ENCODE data around the gene NAA25.
"Not testable (repeated sequence)": the region's sequence is repeated elsewhere in the genome, so short reads cannot be mapped to it uniquely, and the experiment has no call there.

The NAA25 gene

DNA sequence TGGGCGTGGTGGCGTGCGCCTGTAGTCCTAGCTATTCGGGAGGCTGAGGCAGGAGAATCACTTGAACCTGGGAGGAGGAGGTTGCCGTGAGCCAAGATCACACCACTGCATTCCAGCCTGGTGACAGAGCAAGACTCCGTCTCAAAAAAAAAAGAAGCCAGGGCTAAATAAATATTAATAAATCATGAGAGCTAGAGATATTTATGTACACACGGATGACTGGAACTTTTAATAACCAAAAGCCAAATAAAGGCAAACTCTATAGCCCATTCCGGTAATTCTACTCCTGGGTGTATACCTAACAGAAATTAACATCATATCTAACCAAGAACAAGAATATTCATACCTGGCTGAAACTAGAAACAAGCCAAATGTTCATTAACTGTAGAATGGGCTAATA is 9.1 kb upstream of the NAA25 start:
- Histone ChIP-seq H3K4me2 (no peak overlapping the region), H3K27me3 (no peaks in the 10 kb centered on the region), H3K9me3 (no peaks in the 10 kb centered on the region), H3K9ac (no peak overlapping the region), H3K27ac (no peak overlapping the region), H4K20me1 (no peaks in the 10 kb centered on the region), H3K36me3 (no peaks in the 10 kb centered on the region), H3K4me1 (peaks cover 21% of the 10 kb centered on the region), H3K4me3 (no peak overlapping the region)
- TF ChIP-seq Cebpa-rat (IDR thresholded peaks at IDR 0.05) = no peak

DNA sequence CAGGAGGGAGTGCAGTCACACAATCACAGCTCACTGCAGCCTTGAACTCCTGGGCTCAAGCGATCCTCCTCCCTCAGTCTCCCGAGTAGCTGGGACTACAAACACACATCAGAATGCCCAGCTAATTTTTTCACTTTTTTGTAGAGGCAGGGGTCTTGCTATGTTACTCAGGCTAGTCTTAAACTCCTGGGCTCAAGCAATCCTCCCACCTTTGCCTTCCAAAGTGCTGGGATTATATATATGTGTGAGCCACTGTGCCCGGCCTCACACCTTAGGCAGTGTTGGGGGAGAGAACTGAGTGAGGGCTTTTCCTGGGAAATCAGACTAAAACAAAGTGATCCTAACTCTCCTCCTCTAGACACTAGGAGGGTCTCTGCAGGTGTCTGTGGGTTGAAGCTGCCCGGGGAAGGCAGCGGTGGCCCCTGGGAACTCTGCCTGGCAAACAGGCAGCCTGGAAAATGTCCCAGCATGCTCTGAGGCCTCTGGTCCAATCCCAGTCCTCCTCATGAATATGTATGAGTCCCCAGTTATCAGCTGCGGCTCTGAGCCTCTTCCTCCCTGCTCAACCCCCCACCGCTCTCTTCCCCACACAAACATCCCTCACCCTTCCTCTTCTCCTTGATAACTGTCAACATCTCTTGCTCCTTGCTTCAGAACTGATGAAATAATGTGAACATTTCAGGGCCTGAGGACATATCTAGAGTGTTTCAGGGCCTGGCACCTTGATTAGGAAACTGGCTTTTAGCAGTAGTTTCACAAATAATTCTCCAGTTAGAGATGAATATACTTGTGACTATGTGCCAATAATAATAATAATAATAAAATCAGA is 7.9 kb upstream of the NAA25 start:
- TF ChIP-seq Cebpa-rat (IDR thresholded peaks at IDR 0.05) = no peak

DNA sequence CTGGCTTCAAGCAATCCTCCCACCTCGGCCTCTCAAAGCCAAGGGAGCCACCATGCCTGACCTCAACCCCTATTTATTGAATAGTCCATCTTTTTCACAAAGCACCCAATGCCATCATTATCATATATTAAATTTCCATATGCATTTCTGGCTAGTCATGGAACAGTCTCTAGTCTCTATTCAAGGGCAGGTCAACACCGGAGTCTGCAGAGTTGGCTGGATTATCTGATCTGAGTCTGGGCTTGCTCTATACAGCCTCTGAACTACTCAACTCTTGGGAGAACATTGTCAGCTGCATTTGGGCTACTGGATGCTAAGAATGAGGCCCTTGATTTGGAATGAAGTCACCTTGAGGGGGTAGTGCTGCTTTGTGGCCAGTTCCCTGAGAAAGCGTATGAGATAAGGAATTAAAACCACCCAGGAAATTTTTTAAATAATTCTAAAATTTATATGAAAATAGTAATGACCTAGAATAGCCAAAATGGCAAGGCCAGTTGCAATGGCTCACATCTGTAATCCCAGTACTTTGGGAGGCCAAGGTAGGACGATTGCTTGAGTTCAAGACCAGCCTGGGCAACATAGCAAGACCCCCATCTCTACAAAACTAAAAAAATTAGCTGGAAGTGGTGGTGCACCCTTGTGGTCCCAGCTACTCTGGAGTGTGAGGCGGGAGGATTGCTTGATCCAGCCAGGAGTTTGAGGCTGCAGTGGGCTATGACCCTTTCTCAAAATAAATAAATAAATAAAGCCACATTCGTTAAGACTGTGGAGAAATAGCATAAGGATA is 6.9 kb upstream of the NAA25 start:
- H4K20me1 ChIP-seq = no peaks in the 10 kb centered on the region
- H3K4me1 ChIP-seq = peaks cover 29% of the 10 kb centered on the region
- no peak for TF ChIP-seq Cebpa-rat (IDR thresholded peaks at IDR 0.05)
- peak overlapping the region; percentile 78 for H3K4me2 ChIP-seq
- H3K27ac ChIP-seq = peak overlapping the region; percentile 76; the same call in 1 of the 2 replicates
- no peak overlapping the region for H3K4me3 ChIP-seq
- no peaks in the 10 kb centered on the region for H3K9me3 ChIP-seq
- no peaks in the 10 kb centered on the region for H3K27me3 ChIP-seq
- H3K36me3 ChIP-seq = no peaks in the 10 kb centered on the region
- H3K9ac ChIP-seq = 0 out of 2 replicates have a peak overlapping the region, but pooled peaks have one; percentile 62

More for the DNA sequence above, 7.9 kb upstream of the NAA25 start:
- H3K27ac ChIP-seq = peak overlapping the region; percentile 76
- peak overlapping the region; percentile 62 for H3K9ac ChIP-seq
- peak overlapping the region; percentile 78 for H3K4me2 ChIP-seq
- H3K4me3 ChIP-seq = peak overlapping the region; percentile 34; the same call in 1 of the 2 replicates
- no peaks in the 10 kb centered on the region for H3K27me3 ChIP-seq
- no peaks in the 10 kb centered on the region for H4K20me1 ChIP-seq
- H3K36me3 ChIP-seq = no peaks in the 10 kb centered on the region
- H3K9me3 ChIP-seq = no peaks in the 10 kb centered on the region
- peaks cover 21% of the 10 kb centered on the region for H3K4me1 ChIP-seq

DNA sequence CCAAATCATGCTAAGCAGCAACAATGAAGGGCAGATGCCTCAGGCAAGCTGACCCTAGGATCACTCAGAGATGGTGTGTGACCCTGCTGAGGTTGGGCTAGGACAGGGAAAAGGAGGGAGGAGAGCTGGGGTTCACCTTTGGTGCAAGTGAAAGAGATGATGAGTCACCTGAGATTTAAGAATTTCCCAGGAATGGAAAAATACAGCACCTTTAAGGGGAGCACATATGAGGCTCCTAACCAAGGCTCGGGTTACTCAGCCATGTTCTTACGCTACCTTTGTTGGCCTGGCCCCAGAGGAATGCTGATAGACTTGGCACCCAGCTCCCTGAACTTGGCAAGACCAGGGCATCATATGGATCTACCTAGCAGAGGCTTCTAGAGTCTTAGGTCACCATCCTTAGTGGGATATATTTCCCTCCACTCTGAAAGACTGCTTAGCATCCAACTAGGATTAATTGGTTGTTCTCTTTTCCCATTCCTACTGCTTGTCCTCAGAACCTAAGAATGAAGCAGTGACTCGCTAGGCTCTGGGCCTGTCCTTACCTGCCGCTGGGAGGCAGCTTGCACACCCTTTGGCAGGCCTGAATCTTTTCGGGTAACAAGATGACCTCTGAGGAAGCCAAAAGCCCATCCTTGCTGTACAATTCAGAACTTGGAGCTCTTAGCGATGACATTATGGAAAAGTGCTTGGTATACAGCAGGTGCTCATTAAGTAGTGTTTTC is 4.0 kb upstream of the NAA25 start:
- H4K20me1 ChIP-seq = peaks cover 9% of the 10 kb centered on the region
- H3K36me3 ChIP-seq = no peaks in the 10 kb centered on the region
- no peak overlapping the region for H3K4me3 ChIP-seq
- no peaks in the 10 kb centered on the region for H3K27me3 ChIP-seq
- peaks cover 39% of the 10 kb centered on the region for H3K4me1 ChIP-seq
- H3K4me2 ChIP-seq = no peak overlapping the region
- no peak overlapping the region for H3K9ac ChIP-seq
- no peak for TF ChIP-seq Cebpa-rat (IDR thresholded peaks at IDR 0.05)
- H3K27ac ChIP-seq = no peak overlapping the region
- no peaks in the 10 kb centered on the region for H3K9me3 ChIP-seq

DNA sequence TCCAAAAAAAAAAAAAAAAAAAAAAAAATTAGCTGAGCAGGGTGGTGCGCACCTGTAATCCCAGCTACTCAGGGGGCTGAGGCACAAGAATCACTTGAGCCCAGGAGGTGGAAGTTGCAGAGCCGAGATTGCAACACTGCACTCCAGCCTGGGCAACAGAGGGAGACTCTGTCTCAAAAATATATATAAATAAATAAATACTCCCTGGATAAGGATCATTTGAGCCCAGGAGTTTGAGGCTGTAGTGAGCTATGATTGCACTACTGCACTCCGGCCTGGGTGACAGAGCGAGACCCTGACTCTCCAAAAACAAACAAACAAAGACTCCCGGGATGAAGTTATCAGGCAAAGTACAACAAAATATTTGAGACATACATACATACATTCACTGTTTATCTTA is 3.3 kb upstream of the NAA25 start:
- Histone ChIP-seq H3K9ac (no peak overlapping the region), H3K4me3 (no peak overlapping the region), H3K4me1 (peaks cover 39% of the 10 kb centered on the region), H3K4me2 (no peak overlapping the region), H3K36me3 (peaks cover 1% of the 10 kb centered on the region; the same call in 1 of the 2 replicates), H4K20me1 (peaks cover 15% of the 10 kb centered on the region), H3K27me3 (no peaks in the 10 kb centered on the region), H3K27ac (no peak overlapping the region), H3K9me3 (no peaks in the 10 kb centered on the region)
- no peak for TF ChIP-seq Cebpa-rat (IDR thresholded peaks at IDR 0.05)

DNA sequence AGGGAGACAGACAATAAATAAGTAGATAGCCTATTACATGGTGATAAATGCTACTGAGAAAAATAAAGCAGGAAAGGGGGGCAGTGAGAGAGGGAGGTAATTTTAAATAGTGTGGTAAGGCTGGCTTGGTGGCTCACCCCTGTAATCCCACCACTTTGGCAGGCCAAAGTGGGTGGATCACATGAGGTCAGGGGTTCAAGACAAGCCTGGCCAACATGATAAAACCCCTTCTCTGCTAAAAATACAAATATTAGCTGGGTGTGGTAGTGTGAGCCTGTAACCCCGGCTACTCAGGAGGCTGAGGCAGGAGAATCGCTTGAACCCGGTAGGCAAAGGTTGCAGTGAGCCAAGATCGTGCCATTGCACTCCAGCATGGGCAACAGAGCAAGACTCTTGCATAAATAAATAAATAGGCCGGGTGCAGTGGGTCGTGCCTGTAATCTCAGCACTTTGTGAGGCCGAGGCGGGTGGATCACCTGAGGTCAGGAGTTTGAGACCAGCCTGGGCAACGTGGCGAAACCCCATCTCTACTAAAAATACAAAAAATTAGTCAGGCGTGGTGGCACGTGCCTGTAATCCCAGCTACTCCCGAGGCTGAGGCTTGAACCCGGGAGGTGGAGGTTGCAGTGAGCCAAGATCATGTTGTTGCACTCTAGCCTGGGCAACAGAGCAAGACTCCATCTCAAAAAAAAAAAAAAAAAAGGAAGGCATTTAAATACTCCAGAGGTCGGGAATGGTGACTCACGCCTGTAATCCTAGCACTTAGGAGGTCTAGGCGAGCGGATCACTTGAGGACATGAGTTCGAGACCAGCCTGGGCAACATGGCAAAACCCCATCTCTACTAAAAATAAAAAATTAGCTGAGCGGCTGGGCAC is 2.4 kb upstream of the NAA25 start:
- Histone ChIP-seq H3K4me1 (peaks cover 39% of the 10 kb centered on the region), H3K4me2 (peak overlapping the region; percentile 28; the same call in 1 of the 2 replicates), H4K20me1 (peaks cover 24% of the 10 kb centered on the region)
- H3K27ac ChIP-seq, H3K9me3 ChIP-seq, H3K9ac ChIP-seq, H3K4me3 ChIP-seq, H3K36me3 ChIP-seq, H3K27me3 ChIP-seq: not testable (repeated sequence)

DNA sequence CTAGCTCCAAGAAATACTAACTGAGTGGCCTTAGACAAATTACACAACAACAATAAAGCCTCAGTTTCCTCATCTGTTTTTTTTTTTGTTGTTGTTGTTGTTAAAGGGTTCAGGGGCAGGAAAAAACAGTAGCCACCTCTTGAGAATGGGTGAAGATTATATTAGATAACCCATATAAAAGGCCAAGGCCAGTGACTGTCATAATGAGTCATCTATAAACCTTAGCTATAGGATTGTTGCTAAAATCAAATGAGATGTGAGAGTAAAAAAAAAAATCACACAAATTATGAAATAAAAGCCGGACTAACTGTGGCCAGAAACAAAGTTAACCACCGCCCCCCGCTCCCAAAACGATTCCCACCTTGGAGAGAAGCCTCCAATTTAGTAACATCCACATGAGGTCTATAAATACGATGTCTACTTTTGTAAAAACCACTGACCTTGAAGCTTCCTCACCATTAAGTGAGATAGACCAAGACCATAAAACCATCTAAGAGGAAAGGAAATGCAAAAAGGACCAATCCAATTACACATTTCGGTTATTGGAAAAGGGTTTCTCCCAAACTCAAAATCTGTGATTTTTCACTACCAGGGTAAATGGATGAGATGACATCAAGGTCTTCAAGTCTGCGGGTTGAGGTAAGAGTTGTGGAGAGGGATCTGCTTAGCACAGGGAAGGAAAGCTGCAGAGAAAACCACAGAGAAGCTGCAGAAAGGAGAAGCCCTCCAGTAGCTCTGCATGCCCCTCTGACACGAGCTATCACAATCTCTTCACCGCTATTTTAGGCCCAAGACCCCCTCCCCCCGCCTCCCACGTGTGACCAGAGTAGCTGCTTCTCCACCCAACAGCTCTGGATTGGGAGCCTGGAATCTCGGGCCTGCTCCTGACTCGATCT is 1.0 kb downstream of the NAA25 start:
- Histone ChIP-seq H3K27ac (peak overlapping the region; percentile 98), H3K4me3 (peak overlapping the region; percentile 97), H3K4me2 (peak overlapping the region; percentile 89), H3K9me3 (no peaks in the 10 kb centered on the region), H3K36me3 (peaks cover 41% of the 10 kb centered on the region), H3K9ac (peak overlapping the region; percentile 98), H3K4me1 (peaks cover 52% of the 10 kb centered on the region), H4K20me1 (peaks cover 59% of the 10 kb centered on the region), H3K27me3 (no peaks in the 10 kb centered on the region)
- no peak for TF ChIP-seq Cebpa-rat (IDR thresholded peaks at IDR 0.05)

DNA sequence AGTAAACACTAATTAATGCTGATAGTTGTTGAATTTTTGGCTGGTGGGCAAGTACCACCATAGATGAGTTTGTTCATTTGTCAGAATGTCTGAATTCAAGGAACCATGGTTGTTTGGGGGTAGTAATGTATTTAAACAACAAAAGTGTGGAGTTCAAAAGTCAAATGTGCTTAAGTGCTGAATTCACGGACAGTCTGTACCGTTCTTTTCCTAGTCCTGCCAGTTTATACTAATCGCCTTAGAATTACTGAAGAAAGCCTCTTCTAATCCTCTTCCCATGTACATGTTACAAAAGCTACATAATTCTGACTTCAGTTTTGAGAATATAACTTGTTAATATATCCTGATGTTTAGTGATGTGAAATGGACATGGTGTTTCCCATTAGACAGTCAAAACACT is 2.7 kb downstream of the NAA25 start:
- H3K4me1 ChIP-seq = peaks cover 47% of the 10 kb centered on the region
- no peaks in the 10 kb centered on the region for H3K27me3 ChIP-seq
- H3K9ac ChIP-seq = no peak overlapping the region
- H3K36me3 ChIP-seq = peaks cover 58% of the 10 kb centered on the region
- no peak overlapping the region for H3K4me3 ChIP-seq
- TF ChIP-seq Cebpa-rat (IDR thresholded peaks at IDR 0.05) = no peak
- H3K27ac ChIP-seq = no peak overlapping the region
- H3K4me2 ChIP-seq = peak overlapping the region; percentile 89; the same call in 1 of the 2 replicates
- peaks cover 76% of the 10 kb centered on the region for H4K20me1 ChIP-seq
- no peaks in the 10 kb centered on the region for H3K9me3 ChIP-seq

Data from BLaER1 (cell line).